Fibroblast of lung (primary cell): Measurements from ENCODE around the gene SENP1. TPM values are rescaled to one million over a fixed set of nuclear protein-coding genes. Genes with fewer than 3 reads are reported as not detected.

Source experiments
- DNase-seq, 2 donors: peaks; one replicate each; pipeline versions ENCODE4 v3.0.0 to v3.0.0-alpha.2; 2010; ENCODE audit warnings: low read depth in 2 of 2
- H2AFZ ChIP-seq: 2 replicates; pipeline ENCODE4 v1.5.1; 2012; ENCODE audit warnings: low read length, control low read depth, inconsistent platforms
- H3K27ac ChIP-seq: 2 replicates; pipeline ENCODE4 v1.5.1; 2011; ENCODE audit warnings: low read length, control low read depth; ENCODE audit not compliant: insufficient read depth
- H3K27me3 ChIP-seq: 2 replicates; pipeline ENCODE4 v1.5.1; 2011; ENCODE audit warnings: mild to moderate bottlenecking, low read length; ENCODE audit not compliant: control insufficient read depth, insufficient read depth
- H3K36me3 ChIP-seq: 2 replicates; pipeline ENCODE4 v1.5.1; 2011; ENCODE audit warnings: low read length; ENCODE audit not compliant: control insufficient read depth, insufficient read depth
- H3K4me1 ChIP-seq: 2 replicates; pipeline ENCODE4 v1.5.1; 2011; ENCODE audit warnings: low read length; ENCODE audit not compliant: control insufficient read depth, insufficient read depth; ENCODE audit errors: extremely low read depth
- H3K4me2 ChIP-seq: 2 replicates; pipeline ENCODE4 v1.5.1; 2011; ENCODE audit warnings: low read length, control low read depth; ENCODE audit not compliant: insufficient read depth; ENCODE audit errors: extremely low read depth
- H3K4me3 ChIP-seq, 4 experiments: fragments of 200-600 bp in 1 of 4; sonication (generic) in 1 of 4; replicated peaks in 1 of 4; 2 replicates each; pipeline ENCODE4 v1.5.1; 2011 to 2016; ENCODE audit warnings: low read length in 4 of 4, low read depth in 3 of 4, mild to moderate bottlenecking in 3 of 4, control low read depth in 2 of 4, inconsistent platforms in 1 of 4, mixed read lengths in 1 of 4; ENCODE audit not compliant: insufficient read depth in 1 of 4; ENCODE audit errors: control extremely low read depth in 1 of 4
- H3K79me2 ChIP-seq: 2 replicates; pipeline ENCODE4 v1.5.1; 2012; ENCODE audit warnings: mild to moderate bottlenecking, low read length, inconsistent platforms; ENCODE audit not compliant: control insufficient read depth, insufficient read depth
- H3K9ac ChIP-seq: 2 replicates; pipeline ENCODE4 v1.5.1; 2011; ENCODE audit warnings: mild to moderate bottlenecking, low read length, control low read depth; ENCODE audit not compliant: insufficient read depth
- H3K9me3 ChIP-seq: 2 replicates; pipeline ENCODE4 v1.5.1; 2012; ENCODE audit warnings: low read depth, low read length; ENCODE audit not compliant: control insufficient read depth, insufficient read depth
- H4K20me1 ChIP-seq: 2 replicates; pipeline ENCODE4 v1.5.1; 2011; ENCODE audit warnings: low read length; ENCODE audit not compliant: control insufficient read depth, insufficient read depth; ENCODE audit errors: extremely low read depth
- EZH2 ChIP-seq: IDR thresholded peaks from 2 replicates; pipeline ENCODE4 v1.5.1; 2012; ENCODE audit warnings: low read length, control low read depth, mild to moderate bottlenecking; ENCODE audit errors: missing control alignments
- polyA plus RNA-seq, 2 donors: library from polyadenylated mRNA; depleted of rRNA in 1 of 2; stranded (reverse) in 1 of 2; unstranded in 1 of 2; fragments of >200 nt; gene quantifications; 2 replicates each; pipeline ENCODE4 v1.2.1, GENCODE V29; 2011 to 2012; ENCODE audit warnings: missing spikeins in 1 of 2
- total RNA-seq: library from RNA; depleted of rRNA; stranded (reverse); fragments of >200 nt; gene quantifications from 2 replicates; pipeline ENCODE4 v1.2.1, GENCODE V29; 2014
- TF ChIP-seq, protein P1 (sequence below), 2 donors: IDR thresholded peaks in 1 of 2; conservative IDR thresholded peaks in 1 of 2; 1 replicate in 1 of 2; 2 replicates in 1 of 2; pipeline ENCODE4 v1.5.1; 2011 to 2012; ENCODE audit warnings: low read length in 2 of 2, control low read depth in 1 of 2, inconsistent platforms in 1 of 2, low read depth in 1 of 2, mild to moderate bottlenecking in 1 of 2

SENP1 gene
- total and polyA plus RNA-seq, 2 donors (not counting 1 experiment from before 2014, with no cell fraction given), result 14.7 to 17.9 TPM

DNA sequence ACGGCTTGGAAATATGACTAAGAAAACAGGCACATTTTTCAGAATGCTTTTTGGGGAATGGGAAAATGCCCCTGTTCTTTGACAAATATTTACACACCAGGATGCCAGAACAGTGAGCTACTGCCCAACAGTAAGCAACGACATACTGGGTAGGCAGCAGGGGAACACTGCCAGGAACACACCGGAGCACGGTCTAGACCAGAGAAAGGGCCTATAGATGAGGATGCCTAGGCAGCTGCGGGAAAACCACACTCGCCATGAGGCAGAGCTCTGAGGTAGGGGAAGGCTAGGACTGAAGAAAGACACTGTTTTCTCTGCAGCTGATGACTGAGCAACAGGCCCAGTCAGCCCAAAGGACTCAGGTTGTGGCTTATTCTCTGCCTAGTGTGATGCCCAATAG, 55.7 kb downstream of the SENP1 start:
- H3K4me3 ChIP-seq, result no peak overlapping the region
- peaks cover under 1% of the 10 kb centered on the region for H3K36me3 ChIP-seq
- H3K9ac ChIP-seq, result no peak overlapping the region
- H3K79me2 ChIP-seq, result no peaks in the 10 kb centered on the region
- H3K4me2 ChIP-seq, result no peak overlapping the region
- H4K20me1 ChIP-seq, result no peaks in the 10 kb centered on the region
- H3K27ac ChIP-seq, result no peak overlapping the region
- no peaks in the 10 kb centered on the region for H3K4me1 ChIP-seq
- H2AFZ ChIP-seq, result no peak overlapping the region
- H3K9me3 ChIP-seq, result no peaks in the 10 kb centered on the region
- TF ChIP-seq, protein P1, sequence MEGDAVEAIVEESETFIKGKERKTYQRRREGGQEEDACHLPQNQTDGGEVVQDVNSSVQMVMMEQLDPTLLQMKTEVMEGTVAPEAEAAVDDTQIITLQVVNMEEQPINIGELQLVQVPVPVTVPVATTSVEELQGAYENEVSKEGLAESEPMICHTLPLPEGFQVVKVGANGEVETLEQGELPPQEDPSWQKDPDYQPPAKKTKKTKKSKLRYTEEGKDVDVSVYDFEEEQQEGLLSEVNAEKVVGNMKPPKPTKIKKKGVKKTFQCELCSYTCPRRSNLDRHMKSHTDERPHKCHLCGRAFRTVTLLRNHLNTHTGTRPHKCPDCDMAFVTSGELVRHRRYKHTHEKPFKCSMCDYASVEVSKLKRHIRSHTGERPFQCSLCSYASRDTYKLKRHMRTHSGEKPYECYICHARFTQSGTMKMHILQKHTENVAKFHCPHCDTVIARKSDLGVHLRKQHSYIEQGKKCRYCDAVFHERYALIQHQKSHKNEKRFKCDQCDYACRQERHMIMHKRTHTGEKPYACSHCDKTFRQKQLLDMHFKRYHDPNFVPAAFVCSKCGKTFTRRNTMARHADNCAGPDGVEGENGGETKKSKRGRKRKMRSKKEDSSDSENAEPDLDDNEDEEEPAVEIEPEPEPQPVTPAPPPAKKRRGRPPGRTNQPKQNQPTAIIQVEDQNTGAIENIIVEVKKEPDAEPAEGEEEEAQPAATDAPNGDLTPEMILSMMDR (conservative IDR thresholded peaks at IDR 0.05 in 1 of 2, IDR thresholded peaks at IDR 0.05 in 1 of 2; ENCODE audit: low read depth in 1 of 2, low read length in 2 of 2), result no peak
- no peak for TF ChIP-seq EZH2
- no peak for DNase-seq
- H3K27me3 ChIP-seq, result no peaks in the 10 kb centered on the region

DNA sequence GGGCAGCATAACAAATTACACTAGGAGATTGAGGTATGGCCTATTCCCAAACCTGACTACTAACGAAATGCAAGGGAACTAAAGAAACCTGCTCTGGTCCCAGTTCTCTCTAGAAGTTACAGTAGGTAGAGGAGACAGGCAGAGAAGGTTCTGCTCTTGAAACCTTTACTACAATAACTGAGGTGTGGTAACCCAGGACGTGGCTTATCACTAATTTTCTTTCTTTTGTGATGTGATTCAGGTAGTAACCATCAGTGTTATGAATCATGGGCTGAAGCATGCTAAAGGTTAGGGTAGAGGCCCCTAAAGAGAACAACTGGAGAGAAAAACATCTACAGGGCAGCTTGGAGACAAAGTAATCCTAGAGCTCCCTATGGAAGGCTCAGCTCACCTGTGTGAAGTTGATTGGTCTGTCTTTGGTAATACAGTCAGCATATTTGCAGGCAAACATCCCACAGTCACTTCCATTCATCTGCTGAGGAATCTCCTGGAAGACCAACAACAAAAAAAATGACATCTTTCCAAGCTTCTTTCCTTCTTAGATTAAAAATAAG, 59.8 kb downstream of the SENP1 start:
- H3K4me3 ChIP-seq, result no peak overlapping the region
- H3K4me1 ChIP-seq, result no peaks in the 10 kb centered on the region
- DNase-seq, result no peak
- H3K27ac ChIP-seq, result no peak overlapping the region
- TF ChIP-seq, protein P1 (conservative IDR thresholded peaks at IDR 0.05 in 1 of 2, IDR thresholded peaks at IDR 0.05 in 1 of 2; ENCODE audit: low read depth in 1 of 2, low read length in 2 of 2), result no peak
- TF ChIP-seq EZH2, result no peak
- no peaks in the 10 kb centered on the region for H4K20me1 ChIP-seq
- no peaks in the 10 kb centered on the region for H3K9me3 ChIP-seq
- H2AFZ ChIP-seq, result no peak overlapping the region
- no peak overlapping the region for H3K4me2 ChIP-seq
- no peaks in the 10 kb centered on the region for H3K79me2 ChIP-seq
- no peaks in the 10 kb centered on the region for H3K27me3 ChIP-seq
- no peak overlapping the region for H3K9ac ChIP-seq
- H3K36me3 ChIP-seq, result peaks cover 2% of the 10 kb centered on the region

DNA sequence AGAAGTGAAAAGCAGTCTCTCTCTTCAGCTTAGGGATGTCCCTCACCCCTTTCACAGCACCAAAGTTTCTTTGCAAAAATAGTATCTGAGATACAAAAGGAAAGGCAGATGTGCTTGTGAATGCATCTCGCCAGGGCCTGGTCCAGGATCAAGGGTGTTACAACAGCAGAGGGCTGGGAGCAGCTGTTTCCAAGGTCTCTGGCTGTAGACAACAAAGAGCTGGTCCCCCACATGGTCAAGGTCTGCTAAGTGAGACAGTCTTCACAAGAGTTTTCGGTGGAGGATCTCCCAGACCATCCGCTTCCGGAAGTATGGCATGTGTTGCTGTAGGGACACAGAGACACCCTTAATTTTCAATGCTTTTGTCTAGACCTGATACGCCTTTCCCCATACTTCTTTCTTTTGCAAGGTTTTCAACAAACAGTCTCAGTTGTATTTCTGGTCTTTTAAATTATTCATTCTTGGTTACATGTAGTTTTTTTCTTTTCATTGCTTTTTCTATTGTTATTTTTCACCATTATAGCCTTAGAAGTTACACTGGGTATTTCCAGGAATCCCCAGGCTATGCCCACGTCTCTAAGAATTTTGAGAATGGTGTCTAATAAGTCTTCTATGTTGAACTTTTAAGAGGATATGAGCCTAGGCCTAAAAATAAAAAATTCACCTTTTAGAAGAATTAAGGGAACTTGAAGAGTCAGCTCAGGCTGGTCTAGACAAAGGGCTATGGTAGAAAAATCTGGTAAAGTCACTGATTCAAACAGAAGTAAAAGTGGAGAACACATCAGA, 60.6 kb downstream of the SENP1 start:
- H3K36me3 ChIP-seq, result peaks cover 2% of the 10 kb centered on the region
- H3K4me2 ChIP-seq, result no peak overlapping the region
- TF ChIP-seq EZH2, result no peak
- TF ChIP-seq, protein P1 (conservative IDR thresholded peaks at IDR 0.05 in 1 of 2, IDR thresholded peaks at IDR 0.05 in 1 of 2; ENCODE audit: low read depth in 1 of 2, low read length in 2 of 2), result no peak
- H3K4me3 ChIP-seq, result no peak overlapping the region
- H3K4me1 ChIP-seq, result no peaks in the 10 kb centered on the region
- no peaks in the 10 kb centered on the region for H3K79me2 ChIP-seq
- H4K20me1 ChIP-seq, result no peaks in the 10 kb centered on the region
- H3K27ac ChIP-seq, result no peak overlapping the region
- no peaks in the 10 kb centered on the region for H3K27me3 ChIP-seq
- H3K9ac ChIP-seq, result no peak overlapping the region
- no peak for DNase-seq
- H3K9me3 ChIP-seq, result no peaks in the 10 kb centered on the region
- no peak overlapping the region for H2AFZ ChIP-seq
